Epithelial cell of proximal tubule (primary cell): ENCODE results near the gene TRAF2. TPM values are rescaled to one million over a fixed set of nuclear protein-coding genes. Genes with fewer than 3 reads are reported as not detected.

Experiments used
- DNase-seq: peaks from one replicate; pipeline ENCODE4 v3.0.0-alpha.2; 2011; ENCODE audit warnings: low read depth
- H3K4me3 ChIP-seq: 2 replicates; pipeline ENCODE4 v1.5.1; 2011; ENCODE audit warnings: low read depth, mild to moderate bottlenecking, low read length
- CTCF ChIP-seq: conservative IDR thresholded peaks from 2 replicates; pipeline ENCODE4 v1.5.1; 2012; ENCODE audit warnings: low read depth, mild to moderate bottlenecking, low read length
- total RNA-seq: library from RNA; depleted of rRNA; stranded (reverse); fragments of >200 nt; gene quantifications from 2 replicates; pipeline ENCODE4 v1.2.3, GENCODE V29; 2015

TRAF2 gene
- total RNA-seq, 1 donor from 2014 or later = 21.0 TPM

- no peak for DNase-seq
- TF ChIP-seq CTCF = peak; percentile 58
- H3K4me3 ChIP-seq = no peak overlapping the region
These were observed 61.7 kb downstream of the TRAF2 start for GRCh38 chr9:136947955-136948510.

GRCh38 chr9:136949239-136949816 is 63.0 kb downstream of the TRAF2 start:
- no peak for TF ChIP-seq CTCF
- peak overlapping the region; percentile 77 for H3K4me3 ChIP-seq
- no peak for DNase-seq

GRCh38 chr9:136949817-136950655 is 63.7 kb downstream of the TRAF2 start:
- H3K4me3 ChIP-seq = peak overlapping the region; percentile 77
- TF ChIP-seq CTCF = no peak
- DNase-seq = no peak

- DNase-seq = no peak
- TF ChIP-seq CTCF = no peak
- peak overlapping the region; percentile 77 for H3K4me3 ChIP-seq
These were observed 64.5 kb downstream of the TRAF2 start for GRCh38 chr9:136950656-136951276.

GRCh38 chr9:136951541-136952320 is 65.4 kb downstream of the TRAF2 start, which contains the start of gene LCN12:
TSS of gene LCN12 (plus strand) at chr9:136952273. CDS start at chr9:136952328, 55 bp downstream.
- no peak for TF ChIP-seq CTCF
- DNase-seq = no peak
- no peak within 1 kb of the TSS for H3K4me3 ChIP-seq

GRCh38 chr9:136952321-136952850 is 66.1 kb downstream of the TRAF2 start:
- no peak for TF ChIP-seq CTCF
- no peak overlapping the region for H3K4me3 ChIP-seq
- DNase-seq = no peak
